Measurements from ENCODE around the gene SPOCK1.

The SPOCK1 gene

GRCh38 chr5:137051161-137051560 lies 448.0 kb downstream of the SPOCK1 start:
- 92% methylated on average over 2 of the region's 3 CpGs for WGBS
- H4K91ac ChIP-seq (ENCODE audit: low read length): no peak overlapping the region
- H3K4ac ChIP-seq (ENCODE audit: low read depth in 1 of 2, low read length in 2 of 2): no peak overlapping the region
- DNase-seq: no peak
- H3K14ac ChIP-seq (ENCODE audit: low read length in 2 of 2): no peak overlapping the region
- H3K4me3 ChIP-seq (ENCODE audit: insufficient read depth in 1 of 2, low read depth in 1 of 2, low read length in 2 of 2): no peak overlapping the region
- no peak overlapping the region for H2BK120ac ChIP-seq (ENCODE audit: low read depth, low read length)
- H2AFZ ChIP-seq (ENCODE audit: low read depth, low read length): no peak overlapping the region
- H3K9me3 ChIP-seq (ENCODE audit: control insufficient read depth, low read length): no peaks in the 10 kb centered on the region
- H3K4me1 ChIP-seq (ENCODE audit: control insufficient read depth, insufficient read depth, low read depth, low read length): no peaks in the 10 kb centered on the region
- H2BK12ac ChIP-seq (ENCODE audit: low read length in 2 of 2): no peak overlapping the region
- no peak overlapping the region for H3K23ac ChIP-seq (ENCODE audit: low read length in 2 of 2)
- no peak overlapping the region for H2BK15ac ChIP-seq (ENCODE audit: low read depth, poor library complexity, severe bottlenecking)
- H3K27ac ChIP-seq (ENCODE audit: low read length, poor library complexity, severe bottlenecking): no peak overlapping the region
- H3K36me3 ChIP-seq (ENCODE audit: control insufficient read depth in 1 of 2, insufficient read depth in 2 of 2, low read depth in 1 of 2, low read length in 2 of 2): no peaks in the 10 kb centered on the region
- no peak overlapping the region for H3K9ac ChIP-seq (ENCODE audit: low read length)
- no peak overlapping the region for H3K18ac ChIP-seq (ENCODE audit: low read depth in 1 of 2, low read length in 2 of 2)
- no peaks in the 10 kb centered on the region for H3K79me1 ChIP-seq (replicated peaks; ENCODE audit: low read length, poor library complexity, severe bottlenecking)
- no peak overlapping the region for H3K4me2 ChIP-seq (ENCODE audit: low read length, poor library complexity, severe bottlenecking)
- no peak overlapping the region for H2BK5ac ChIP-seq (ENCODE audit: low read depth, low read length, poor library complexity, severe bottlenecking)
- no peak overlapping the region for H2AK5ac ChIP-seq (ENCODE audit: low read length, severe bottlenecking)
- no peak overlapping the region for H4K8ac ChIP-seq (ENCODE audit: low read length)
- H3K27me3 ChIP-seq (ENCODE audit: control insufficient read depth in 1 of 2, insufficient read depth in 1 of 2, low read length in 2 of 2): no peaks in the 10 kb centered on the region

GRCh38 chr5:137040641-137041340 lies 458.3 kb downstream of the SPOCK1 start:
- no CpG with 5 or more reads among the region's 1 CpG for WGBS
- Histone ChIP-seq H3K23ac (ENCODE audit: low read length in 2 of 2) (no peak overlapping the region), H2BK5ac (ENCODE audit: low read depth, low read length, poor library complexity, severe bottlenecking) (no peak overlapping the region), H2BK120ac (ENCODE audit: low read depth, low read length) (no peak overlapping the region), H3K14ac (ENCODE audit: low read length in 2 of 2) (no peak overlapping the region), H4K8ac (ENCODE audit: low read length) (no peak overlapping the region), H3K9me3 (ENCODE audit: control insufficient read depth, low read length) (peaks cover 9% of the 10 kb centered on the region), H3K18ac (ENCODE audit: low read depth in 1 of 2, low read length in 2 of 2) (no peak overlapping the region), H3K9ac (ENCODE audit: low read length) (no peak overlapping the region), H3K4me3 (ENCODE audit: insufficient read depth in 1 of 2, low read depth in 1 of 2, low read length in 2 of 2) (no peak overlapping the region), H3K4me2 (ENCODE audit: low read length, poor library complexity, severe bottlenecking) (no peak overlapping the region), H2BK15ac (ENCODE audit: low read depth, poor library complexity, severe bottlenecking) (no peak overlapping the region), H4K91ac (ENCODE audit: low read length) (no peak overlapping the region), H2AK5ac (ENCODE audit: low read length, severe bottlenecking) (no peak overlapping the region), H3K4ac (ENCODE audit: low read depth in 1 of 2, low read length in 2 of 2) (no peak overlapping the region), H3K79me1 (replicated peaks; ENCODE audit: low read length, poor library complexity, severe bottlenecking) (no peaks in the 10 kb centered on the region), H3K27ac (ENCODE audit: low read length, poor library complexity, severe bottlenecking) (no peak overlapping the region), H3K36me3 (ENCODE audit: control insufficient read depth in 1 of 2, insufficient read depth in 2 of 2, low read depth in 1 of 2, low read length in 2 of 2) (peaks cover 0 to 3% of the 10 kb centered on the region in 2 experiments), H2AFZ (ENCODE audit: low read depth, low read length) (no peak overlapping the region), H2BK12ac (ENCODE audit: low read length in 2 of 2) (no peak overlapping the region), H3K4me1 (ENCODE audit: control insufficient read depth, insufficient read depth, low read depth, low read length) (no peaks in the 10 kb centered on the region), H3K27me3 (ENCODE audit: control insufficient read depth in 1 of 2, insufficient read depth in 1 of 2, low read length in 2 of 2) (no peaks in the 10 kb centered on the region)
- no peak for DNase-seq

- WGBS: 70% methylated on average over 4 of the region's 4 CpGs
- Histone ChIP-seq H3K27ac (ENCODE audit: low read length, poor library complexity, severe bottlenecking) (no peak overlapping the region), H3K23ac (ENCODE audit: low read length in 2 of 2) (no peak overlapping the region), H3K9me3 (ENCODE audit: control insufficient read depth, low read length) (peaks cover 9% of the 10 kb centered on the region), H2AFZ (ENCODE audit: low read depth, low read length) (no peak overlapping the region), H3K79me1 (replicated peaks; ENCODE audit: low read length, poor library complexity, severe bottlenecking) (no peaks in the 10 kb centered on the region), H3K4me2 (ENCODE audit: low read length, poor library complexity, severe bottlenecking) (no peak overlapping the region), H3K4me1 (ENCODE audit: control insufficient read depth, insufficient read depth, low read depth, low read length) (no peaks in the 10 kb centered on the region), H2BK120ac (ENCODE audit: low read depth, low read length) (no peak overlapping the region), H3K36me3 (ENCODE audit: control insufficient read depth in 1 of 2, insufficient read depth in 2 of 2, low read depth in 1 of 2, low read length in 2 of 2) (peaks cover 0 to 3% of the 10 kb centered on the region in 2 experiments), H4K8ac (ENCODE audit: low read length) (no peak overlapping the region), H2BK15ac (ENCODE audit: low read depth, poor library complexity, severe bottlenecking) (no peak overlapping the region), H2AK5ac (ENCODE audit: low read length, severe bottlenecking) (no peak overlapping the region), H3K18ac (ENCODE audit: low read depth in 1 of 2, low read length in 2 of 2) (no peak overlapping the region), H3K27me3 (ENCODE audit: control insufficient read depth in 1 of 2, insufficient read depth in 1 of 2, low read length in 2 of 2) (no peaks in the 10 kb centered on the region), H4K91ac (ENCODE audit: low read length) (no peak overlapping the region), H3K4me3 (ENCODE audit: insufficient read depth in 1 of 2, low read depth in 1 of 2, low read length in 2 of 2) (no peak overlapping the region), H3K14ac (ENCODE audit: low read length in 2 of 2) (no peak overlapping the region), H3K9ac (ENCODE audit: low read length) (no peak overlapping the region), H2BK12ac (ENCODE audit: low read length in 2 of 2) (no peak overlapping the region), H3K4ac (ENCODE audit: low read depth in 1 of 2, low read length in 2 of 2) (no peak overlapping the region), H2BK5ac (ENCODE audit: low read depth, low read length, poor library complexity, severe bottlenecking) (no peak overlapping the region)
- no peak for DNase-seq
Observed at GRCh38 chr5:137040024-137040423, 459.1 kb downstream of the SPOCK1 start.

- Histone ChIP-seq H3K27me3 (ENCODE audit: control insufficient read depth in 1 of 2, insufficient read depth in 1 of 2, low read length in 2 of 2) (no peaks in the 10 kb centered on the region), H3K23ac (ENCODE audit: low read length in 2 of 2) (no peak overlapping the region), H3K79me1 (replicated peaks; ENCODE audit: low read length, poor library complexity, severe bottlenecking) (no peaks in the 10 kb centered on the region)
Observed at GRCh38 chr5:137037848-137038247, 461.3 kb downstream of the SPOCK1 start.

More at GRCh38 chr5:137037848-137038247, 461.3 kb downstream of the SPOCK1 start:
- H3K14ac ChIP-seq (ENCODE audit: low read length in 2 of 2): no peak overlapping the region
- H4K8ac ChIP-seq (ENCODE audit: low read length): no peak overlapping the region
- no peaks in the 10 kb centered on the region for H3K4me1 ChIP-seq (ENCODE audit: control insufficient read depth, insufficient read depth, low read depth, low read length)
- H3K36me3 ChIP-seq (ENCODE audit: control insufficient read depth in 1 of 2, insufficient read depth in 2 of 2, low read depth in 1 of 2, low read length in 2 of 2): no peaks in the 10 kb centered on the region
- H2AK5ac ChIP-seq (ENCODE audit: low read length, severe bottlenecking): no peak overlapping the region
- H3K18ac ChIP-seq (ENCODE audit: low read depth in 1 of 2, low read length in 2 of 2): no peak overlapping the region
- no peak overlapping the region for H3K4ac ChIP-seq (ENCODE audit: low read depth in 1 of 2, low read length in 2 of 2)
- no peak overlapping the region for H3K4me2 ChIP-seq (ENCODE audit: low read length, poor library complexity, severe bottlenecking)
- peaks cover 6% of the 10 kb centered on the region for H3K9me3 ChIP-seq (ENCODE audit: control insufficient read depth, low read length)
- H3K27ac ChIP-seq (ENCODE audit: low read length, poor library complexity, severe bottlenecking): no peak overlapping the region
- WGBS: 75% methylated on average over 1 of the region's 2 CpGs
- H4K91ac ChIP-seq (ENCODE audit: low read length): no peak overlapping the region
- H2BK15ac ChIP-seq (ENCODE audit: low read depth, poor library complexity, severe bottlenecking): no peak overlapping the region
- H2BK12ac ChIP-seq (ENCODE audit: low read length in 2 of 2): no peak overlapping the region
- no peak overlapping the region for H3K9ac ChIP-seq (ENCODE audit: low read length)
- no peak overlapping the region for H2AFZ ChIP-seq (ENCODE audit: low read depth, low read length)
- no peak overlapping the region for H3K4me3 ChIP-seq (ENCODE audit: insufficient read depth in 1 of 2, low read depth in 1 of 2, low read length in 2 of 2)
- no peak overlapping the region for H2BK120ac ChIP-seq (ENCODE audit: low read depth, low read length)
- no peak for DNase-seq
- no peak overlapping the region for H2BK5ac ChIP-seq (ENCODE audit: low read depth, low read length, poor library complexity, severe bottlenecking)
